Adrenal gland (tissue), 12 donors: ENCODE data around the gene SH3GLB2. TPM values are rescaled to one million over a fixed set of nuclear protein-coding genes. Genes with fewer than 3 reads are reported as not detected.

Experiments used
- DNase-seq, 7 donors: peaks; one replicate each; pipeline ENCODE4 v3.0.0-alpha.2; 2019 to 2020
- H3K27ac ChIP-seq, 5 donors: fragments of 200-600 bp; sonication (generic) in 4 of 5; 1 replicate in 3 of 5; 2 replicates in 2 of 5; pipeline versions ENCODE4 v1.5.1 to v1.8.0; 2016 to 2020; ENCODE audit warnings: mild to moderate bottlenecking in 1 of 5
- H3K27me3 ChIP-seq: fragments of 200-600 bp; 2 replicates; pipeline ENCODE4 v1.8.0; 2021
- H3K36me3 ChIP-seq, 2 donors: fragments of 200-600 bp; replicated peaks in 1 of 2; 1 replicate in 1 of 2; 2 replicates in 1 of 2; pipeline versions ENCODE4 v1.5.1 to v1.8.0; 2018 to 2022
- H3K4me1 ChIP-seq, 2 donors: fragments of 200-600 bp; replicated peaks in 1 of 2; 1 replicate in 1 of 2; 2 replicates in 1 of 2; pipeline versions ENCODE4 v1.5.1 to v1.8.0; 2018 to 2021
- H3K4me3 ChIP-seq, 4 donors: fragments of 200-600 bp; sonication (generic) in 3 of 4; one replicate each; pipeline ENCODE4 v1.5.1; 2016 to 2018
- H3K9me3 ChIP-seq, 3 donors: fragments of 200-600 bp; sonication (generic) in 1 of 3; replicated peaks in 1 of 3; 1 replicate in 2 of 3; 2 replicates in 1 of 3; pipeline versions ENCODE4 v1.5.1 to v1.8.0; 2016 to 2021
- POLR2A ChIP-seq, 2 donors: fragments of 450-650 bp; IDR thresholded peaks; one replicate each; pipeline ENCODE4 v1.6.1; 2017; ENCODE audit warnings: antibody characterized with exemption in 2 of 2, mild to moderate bottlenecking in 2 of 2, moderate library complexity in 1 of 2
- WGBS, 4 donors: extraction: QIAGEN DNeasy Blood & Tissue Kit in 2 of 4; methylation state at CpG; one replicate each; pipeline versions ENCODE4 v1.1.5 to v1.1.7; 2013 to 2017; 5-methylcytosine and 5-hydroxymethylcytosine counted together
- intact Hi-C, 2 donors: fragments of 100-400 bp; cut with DNase I; formaldehyde crosslinking; loops; one replicate each; pipeline versions ENCODE4 v1.14.1 to v1.15.0; 2022 to 2023
- polyA plus RNA-seq, 3 donors: library from polyadenylated mRNA; stranded (reverse); fragments of 200-250 nt in 2 of 3; fragments of 350-450 nt in 1 of 3; fragmentation: Illumina TruSeq in 1 of 3; extraction: RNeasy Lipid Tissue Mini Kit (QIAGEN cat#74804) in 1 of 3; gene quantifications; one replicate each; pipeline ENCODE4 v1.2.3, GENCODE V29; 2013 to 2014
- total RNA-seq, 9 donors: library from RNA; depleted of rRNA in 4 of 9; stranded (reverse); fragments of >200 nt in 4 of 9; fragments of 120-200 nt in 1 of 9; fragmentation: NEBNext Ultra II Directional in 1 of 9; extraction: Animal tissue kit (Norgen Biotek cat#: 25700) in 1 of 9; gene quantifications; one replicate each; pipeline versions ENCODE4 v1.1.0 to v1.2.4, GENCODE V29; 2013 to 2023
- TF ChIP-seq, protein P1 (sequence below), 6 experiments: fragments of 450-650 bp in 4 of 6; fragments of 200-600 bp in 2 of 6; sonication (generic) in 1 of 6; IDR thresholded peaks; 1 replicate in 5 of 6; 2 replicates in 1 of 6; pipeline versions ENCODE4 v1.5.1 to v1.8.0; 2016 to 2021; ENCODE audit warnings: antibody characterized with exemption in 6 of 6, mild to moderate bottlenecking in 2 of 6, moderate library complexity in 1 of 6
- donor health status: healthy with polysubstance abuse.
- donor health status: Bipolar disorder and iron deficiency.
- donor health status: DM: yes; HTN: yes; CAD: no.
- donor health status: DM: no; HTN: no; CAD: no.
- donor health status: DM: no; HTN: no; CAD: no.
- donor health status: DM: yes; HTN: yes; CAD: no.

The SH3GLB2 gene
- total and polyA plus RNA-seq, 12 donors: 26.1 to 301 (median 112) TPM

GRCh38 chr9:129021091-129021490 is 7.0 kb downstream of the SH3GLB2 start:
- 50 to 70% (median 60%) methylated on average over 7 to 8 of the region's 8 CpGs for WGBS, 4 donors
- H3K4me3 ChIP-seq: no peak overlapping the region
- peak overlapping the region in 4 of 5 donors; percentile 32 to 76 (median 54) for H3K27ac ChIP-seq
- peaks cover 13 to 24% of the 10 kb centered on the region in 2 donors for H3K4me1 ChIP-seq
- peaks cover 0 to 4% of the 10 kb centered on the region in 2 donors for H3K36me3 ChIP-seq
- H3K9me3 ChIP-seq: no peaks in the 10 kb centered on the region
- intact Hi-C loops: no loop called here
- TF ChIP-seq POLR2A (IDR thresholded peaks at IDR 0.05): no peak
- TF ChIP-seq, protein P1, sequence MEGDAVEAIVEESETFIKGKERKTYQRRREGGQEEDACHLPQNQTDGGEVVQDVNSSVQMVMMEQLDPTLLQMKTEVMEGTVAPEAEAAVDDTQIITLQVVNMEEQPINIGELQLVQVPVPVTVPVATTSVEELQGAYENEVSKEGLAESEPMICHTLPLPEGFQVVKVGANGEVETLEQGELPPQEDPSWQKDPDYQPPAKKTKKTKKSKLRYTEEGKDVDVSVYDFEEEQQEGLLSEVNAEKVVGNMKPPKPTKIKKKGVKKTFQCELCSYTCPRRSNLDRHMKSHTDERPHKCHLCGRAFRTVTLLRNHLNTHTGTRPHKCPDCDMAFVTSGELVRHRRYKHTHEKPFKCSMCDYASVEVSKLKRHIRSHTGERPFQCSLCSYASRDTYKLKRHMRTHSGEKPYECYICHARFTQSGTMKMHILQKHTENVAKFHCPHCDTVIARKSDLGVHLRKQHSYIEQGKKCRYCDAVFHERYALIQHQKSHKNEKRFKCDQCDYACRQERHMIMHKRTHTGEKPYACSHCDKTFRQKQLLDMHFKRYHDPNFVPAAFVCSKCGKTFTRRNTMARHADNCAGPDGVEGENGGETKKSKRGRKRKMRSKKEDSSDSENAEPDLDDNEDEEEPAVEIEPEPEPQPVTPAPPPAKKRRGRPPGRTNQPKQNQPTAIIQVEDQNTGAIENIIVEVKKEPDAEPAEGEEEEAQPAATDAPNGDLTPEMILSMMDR (IDR thresholded peaks at IDR 0.05): no peak
- peak in 6 of 7 donors; percentile 43 to 78 (median 66) for DNase-seq
- H3K27me3 ChIP-seq: no peaks in the 10 kb centered on the region

DNA sequence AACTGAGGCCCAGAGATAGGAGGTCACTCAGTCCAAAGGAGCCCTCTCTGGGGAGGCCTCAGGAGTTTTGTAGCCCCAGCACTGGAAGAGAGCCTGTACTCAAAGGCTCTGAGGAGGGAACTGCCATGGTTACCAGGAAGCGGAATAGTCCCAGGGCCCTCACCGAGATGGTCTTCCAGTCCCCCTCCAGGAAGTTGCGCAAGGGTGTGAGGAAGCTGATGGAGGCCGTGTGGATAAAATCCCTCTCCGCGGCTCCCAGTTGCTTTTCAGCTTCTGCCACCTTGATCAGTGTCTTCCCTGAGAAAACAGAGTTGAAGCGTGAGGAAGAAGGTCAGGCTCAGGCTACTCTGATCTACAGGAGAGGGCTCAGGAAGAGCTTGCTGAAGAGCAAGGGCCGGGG is 13.5 kb downstream of the SH3GLB2 start:
- 68 to 83% (median 77%) methylated on average over 5 to 8 of the region's 8 CpGs for WGBS, 4 donors
- Histone ChIP-seq H3K9me3 (no peaks in the 10 kb centered on the region), H3K4me1 (no peaks in the 10 kb centered on the region), H3K4me3 (no peak overlapping the region), H3K27me3 (no peaks in the 10 kb centered on the region), H3K36me3 (peaks cover 0 to 43% of the 10 kb centered on the region in 2 donors), H3K27ac (no peak overlapping the region)
- intact Hi-C loops: no loop called here
- DNase-seq: no peak
- TF ChIP-seq POLR2A (IDR thresholded peaks at IDR 0.05): no peak
- TF ChIP-seq, protein P1 (IDR thresholded peaks at IDR 0.05): no peak

- Histone ChIP-seq H3K27me3 (no peaks in the 10 kb centered on the region), H3K36me3 (peaks cover 0 to 39% of the 10 kb centered on the region in 2 donors), H3K27ac (no peak overlapping the region), H3K4me1 (no peaks in the 10 kb centered on the region), H3K4me3 (no peak overlapping the region), H3K9me3 (no peaks in the 10 kb centered on the region)
- WGBS, 4 donors: 87 to 95% (median 93%) methylated on average over 4 to 11 of the region's 11 CpGs
- intact Hi-C loops: no loop called here
- TF ChIP-seq, protein P1 (IDR thresholded peaks at IDR 0.05): no peak
- no peak for TF ChIP-seq POLR2A (IDR thresholded peaks at IDR 0.05)
- DNase-seq: no peak
Observed at GRCh38 chr9:129014124-129014523, 14.0 kb downstream of the SH3GLB2 start.

DNA sequence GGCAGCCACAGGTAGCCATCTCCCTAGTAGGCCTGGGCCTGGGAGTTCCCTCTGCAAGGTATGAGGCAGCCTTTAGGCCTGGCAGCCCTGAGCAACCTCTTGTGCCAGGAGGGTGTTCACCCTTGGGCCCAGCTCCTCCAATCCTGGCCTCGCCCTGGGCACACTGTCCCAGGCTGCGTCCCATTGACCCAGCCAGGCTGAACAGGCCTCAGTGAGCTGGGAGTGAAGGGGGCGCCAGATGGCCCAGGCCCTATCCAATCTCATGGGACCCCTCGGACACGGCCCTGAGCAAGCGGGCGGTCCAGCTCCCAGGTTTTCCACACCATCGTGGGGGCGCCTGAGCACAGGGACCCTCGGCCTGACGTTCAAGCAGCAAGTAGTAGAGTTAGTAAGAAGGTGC is 14.5 kb downstream of the SH3GLB2 start:
- WGBS, 4 donors: 92 to 98% (median 94%) methylated on average over 6 to 11 of the region's 11 CpGs
- peaks cover 0 to 39% of the 10 kb centered on the region in 2 donors for H3K36me3 ChIP-seq
- intact Hi-C loops: no loop called here

More for the DNA sequence above, 14.5 kb downstream of the SH3GLB2 start:
- no peaks in the 10 kb centered on the region for H3K4me1 ChIP-seq
- no peak overlapping the region for H3K4me3 ChIP-seq
- no peaks in the 10 kb centered on the region for H3K9me3 ChIP-seq
- DNase-seq: no peak
- H3K27ac ChIP-seq: no peak overlapping the region
- TF ChIP-seq, protein P1 (IDR thresholded peaks at IDR 0.05): no peak
- TF ChIP-seq POLR2A (IDR thresholded peaks at IDR 0.05): no peak
- no peaks in the 10 kb centered on the region for H3K27me3 ChIP-seq
